ENCODE results near the gene SP5.
A peak's percentile ranks its signal among the peaks of the same experiment; 100 is the strongest.
"Not testable (repeated sequence)": the region's sequence is repeated elsewhere in the genome, so short reads cannot be mapped to it uniquely, and the experiment has no call there.

SP5 gene

DNA sequence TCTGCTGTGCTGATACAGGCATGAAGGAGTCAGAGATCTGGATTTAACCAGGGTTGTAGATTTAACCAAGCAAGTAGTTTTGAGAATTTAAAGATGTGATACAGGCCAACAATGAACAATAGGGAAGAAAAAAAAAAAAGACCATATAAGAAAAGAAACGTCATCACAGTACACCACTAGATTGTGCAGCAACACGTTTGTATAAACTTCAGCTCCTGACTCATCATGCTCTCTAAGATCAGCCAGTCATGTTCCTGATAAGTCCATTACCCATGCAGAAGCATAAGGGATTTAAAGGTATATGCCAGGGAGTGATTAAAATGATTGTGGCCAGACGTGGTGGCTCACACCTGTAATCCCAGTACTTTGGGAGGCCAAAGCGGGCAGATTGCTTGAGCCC lies 32.8 kb downstream of the SP5 start:
- Histone ChIP-seq H3K4me3 (no peak overlapping the region), H3K9ac (no peak overlapping the region), H3K36me3 (no peaks in the 10 kb centered on the region), H3K4me1 (peaks cover 13% of the 10 kb centered on the region), H3K4me2 (peak overlapping the region; percentile 46), H4K20me1 (no peaks in the 10 kb centered on the region), H3K9me3 (no peaks in the 10 kb centered on the region), H3K27me3 (no peaks in the 10 kb centered on the region), H3K27ac (no peak overlapping the region)
- no peak for TF ChIP-seq Cebpa-rat (IDR thresholded peaks at IDR 0.05)

DNA sequence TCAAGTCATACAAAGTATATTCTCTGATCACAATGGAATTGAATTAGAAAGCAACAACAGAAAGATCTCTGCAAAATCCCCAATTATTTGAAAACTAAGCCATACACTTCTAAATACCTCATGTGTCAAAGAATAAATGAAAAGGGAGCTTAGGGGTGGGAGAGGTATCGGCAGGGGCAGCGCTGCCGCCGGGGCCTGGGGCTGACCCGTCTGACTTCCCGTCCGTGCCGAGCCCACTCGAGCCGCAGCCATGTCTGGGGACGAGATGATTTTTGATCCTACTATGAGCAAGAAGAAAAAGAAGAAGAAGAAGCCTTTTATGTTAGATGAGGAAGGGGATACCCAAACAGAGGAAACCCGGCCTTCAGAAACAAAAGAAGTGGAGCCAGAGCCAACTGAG lies 36.4 kb downstream of the SP5 start:
- H3K4me1 ChIP-seq: peaks cover 13% of the 10 kb centered on the region
- H3K4me3 ChIP-seq, H3K4me2 ChIP-seq, H4K20me1 ChIP-seq, H3K9ac ChIP-seq, H3K27ac ChIP-seq, H3K27me3 ChIP-seq, H3K36me3 ChIP-seq, H3K9me3 ChIP-seq: not testable (repeated sequence)

DNA sequence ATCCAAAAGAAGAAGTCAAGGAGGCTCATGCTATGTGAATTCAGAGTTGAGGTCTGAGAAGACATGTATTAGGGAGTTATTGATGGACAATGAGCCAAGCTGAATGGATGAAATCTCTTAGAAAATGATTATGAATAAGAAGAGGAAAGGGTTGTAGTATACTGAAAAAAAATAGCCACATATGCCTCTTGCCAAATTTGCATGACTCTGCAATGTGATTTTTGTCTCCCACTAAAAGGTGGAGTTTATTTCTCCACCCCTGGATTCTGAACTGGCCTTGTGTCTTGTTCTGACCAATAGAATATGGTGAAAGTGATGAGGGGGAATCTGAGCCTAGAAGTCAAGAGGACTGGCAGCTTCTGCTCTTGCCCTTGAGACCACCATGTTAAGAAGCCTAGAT lies 46.4 kb downstream of the SP5 start:
- no peaks in the 10 kb centered on the region for H3K9me3 ChIP-seq
- H3K27ac ChIP-seq: no peak overlapping the region
- no peak for TF ChIP-seq Cebpa-rat (IDR thresholded peaks at IDR 0.05)
- no peaks in the 10 kb centered on the region for H4K20me1 ChIP-seq
- H3K9ac ChIP-seq: no peak overlapping the region
- H3K36me3 ChIP-seq: no peaks in the 10 kb centered on the region
- H3K27me3 ChIP-seq: no peaks in the 10 kb centered on the region; the same call in 1 of the 2 replicates
- no peaks in the 10 kb centered on the region for H3K4me1 ChIP-seq
- H3K4me3 ChIP-seq: no peak overlapping the region
- H3K4me2 ChIP-seq: no peak overlapping the region

DNA sequence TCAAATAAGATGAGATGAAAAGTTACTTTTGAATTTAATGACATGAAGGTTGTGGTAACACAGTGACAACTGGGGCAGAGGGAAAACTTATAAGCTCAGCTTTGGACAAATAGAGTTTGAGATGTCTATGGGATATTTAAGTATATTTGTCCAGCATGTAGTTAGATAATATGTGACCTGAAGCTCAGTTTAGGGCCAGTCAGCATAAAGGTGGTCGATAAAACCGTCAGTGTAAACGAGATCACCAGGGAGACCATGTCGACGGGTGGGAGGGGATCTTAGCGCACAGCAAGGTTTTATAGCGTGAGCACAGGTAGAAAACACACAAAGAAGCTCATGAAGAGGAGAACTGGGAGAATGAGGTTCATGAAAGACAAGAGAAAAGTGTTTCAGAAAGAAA lies 47.6 kb downstream of the SP5 start:
- Histone ChIP-seq H4K20me1 (no peaks in the 10 kb centered on the region), H3K4me3 (no peak overlapping the region), H3K27ac (no peak overlapping the region), H3K4me1 (no peaks in the 10 kb centered on the region), H3K36me3 (no peaks in the 10 kb centered on the region), H3K9me3 (no peaks in the 10 kb centered on the region), H3K27me3 (no peaks in the 10 kb centered on the region; the same call in 1 of the 2 replicates), H3K4me2 (no peak overlapping the region), H3K9ac (no peak overlapping the region)
- no peak for TF ChIP-seq Cebpa-rat (IDR thresholded peaks at IDR 0.05)

DNA sequence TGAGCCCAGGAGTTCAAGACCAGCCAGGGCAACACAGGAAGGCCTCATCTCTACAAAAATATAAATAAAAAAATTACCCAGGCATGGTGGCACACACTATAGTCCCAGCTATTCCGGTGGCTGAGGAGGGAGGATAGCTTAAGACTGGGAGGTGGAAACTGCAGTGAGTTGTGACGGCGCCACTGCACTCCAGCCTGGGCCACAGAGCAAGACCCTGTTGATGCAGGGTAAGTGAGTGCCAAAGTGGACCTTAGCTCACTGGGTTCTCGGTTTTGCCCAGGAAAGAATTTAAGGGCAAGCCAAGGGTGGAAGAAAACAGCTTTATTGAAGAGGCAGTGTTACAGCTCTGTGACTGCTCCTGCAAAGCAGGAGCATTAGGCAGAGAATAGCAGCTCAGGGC lies 48.1 kb downstream of the SP5 start:
- no peaks in the 10 kb centered on the region for H4K20me1 ChIP-seq
- H3K4me3 ChIP-seq: no peak overlapping the region
- H3K27ac ChIP-seq: no peak overlapping the region
- no peaks in the 10 kb centered on the region; the same call in 1 of the 2 replicates for H3K27me3 ChIP-seq
- H3K9me3 ChIP-seq: no peaks in the 10 kb centered on the region
- no peak overlapping the region for H3K9ac ChIP-seq
- no peaks in the 10 kb centered on the region for H3K36me3 ChIP-seq
- H3K4me2 ChIP-seq: no peak overlapping the region
- no peak for TF ChIP-seq Cebpa-rat (IDR thresholded peaks at IDR 0.05)
- no peaks in the 10 kb centered on the region for H3K4me1 ChIP-seq

DNA sequence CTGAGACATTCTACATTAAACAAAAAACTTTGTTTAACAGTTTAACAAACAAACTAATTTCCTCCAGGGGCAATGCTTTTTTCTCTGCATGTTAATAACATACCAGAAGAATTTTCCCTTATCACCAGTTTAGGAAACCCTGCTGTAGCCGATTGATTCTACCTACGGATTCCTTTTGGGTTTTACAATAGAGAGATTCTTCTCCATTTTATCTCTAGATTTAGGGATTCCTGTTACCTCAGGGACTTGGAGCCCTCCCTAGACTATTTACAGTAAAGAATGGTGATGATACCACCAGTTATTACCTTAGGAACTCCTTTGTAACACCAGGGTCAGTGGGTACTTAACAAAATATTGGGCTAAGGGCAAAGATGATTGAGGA lies 49.7 kb downstream of the SP5 start:
- Histone ChIP-seq H4K20me1 (no peaks in the 10 kb centered on the region), H3K9ac (no peak overlapping the region), H3K4me3 (no peak overlapping the region), H3K9me3 (no peaks in the 10 kb centered on the region), H3K36me3 (no peaks in the 10 kb centered on the region), H3K27ac (no peak overlapping the region), H3K27me3 (no peaks in the 10 kb centered on the region), H3K4me2 (no peak overlapping the region), H3K4me1 (peaks cover 7% of the 10 kb centered on the region)
- no peak for TF ChIP-seq Cebpa-rat (IDR thresholded peaks at IDR 0.05)

DNA sequence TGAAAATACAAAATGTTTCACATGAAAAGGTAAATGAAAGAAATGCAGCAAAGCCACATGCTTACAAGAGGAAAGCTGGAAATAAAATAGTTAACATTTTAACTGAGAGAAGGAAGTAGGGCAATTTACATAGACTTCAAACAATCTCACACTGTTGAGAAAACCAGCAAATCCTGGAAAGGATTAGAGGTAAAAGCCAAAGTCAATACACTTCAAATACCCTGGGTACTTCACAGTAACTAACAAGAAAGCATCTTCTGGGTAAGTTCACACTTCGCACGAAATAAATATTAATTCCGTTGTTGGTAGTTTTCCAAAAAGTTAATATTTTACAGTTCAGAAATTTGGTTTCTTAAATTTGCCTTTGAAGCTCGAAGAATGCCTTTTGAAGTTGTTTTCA lies 51.6 kb downstream of the SP5 start:
- H3K4me1 ChIP-seq: peaks cover 15% of the 10 kb centered on the region
- H3K27ac ChIP-seq: no peak overlapping the region
- H3K4me2 ChIP-seq: no peak overlapping the region

More for the DNA sequence above, 51.6 kb downstream of the SP5 start:
- H3K9ac ChIP-seq: no peak overlapping the region
- TF ChIP-seq Cebpa-rat (IDR thresholded peaks at IDR 0.05): no peak
- no peak overlapping the region for H3K4me3 ChIP-seq
- no peaks in the 10 kb centered on the region for H4K20me1 ChIP-seq
- H3K27me3 ChIP-seq: peaks cover 8% of the 10 kb centered on the region
- H3K36me3 ChIP-seq: no peaks in the 10 kb centered on the region
- H3K9me3 ChIP-seq: no peaks in the 10 kb centered on the region
